Cardiac septum (tissue), 1 donor: Measurements from ENCODE around the gene ZC3H10. TPM values are rescaled to one million over a fixed set of nuclear protein-coding genes. Genes with fewer than 3 reads are reported as not detected.

Experiments used
- DNase-seq: peaks from one replicate; pipeline ENCODE4 v3.0.0-alpha.2; 2020; ENCODE audit warnings: low spot score
- intact Hi-C: fragments of 100-400 bp; cut with DNase I; formaldehyde crosslinking; loops from one replicate; pipeline ENCODE4 v1.14.0; 2022
- total RNA-seq: library from RNA; stranded (reverse); fragmentation: NEBNext Ultra II Directional; extraction: Animal tissue kit (Norgen Biotek cat#: 25700); gene quantifications from one replicate; pipeline ENCODE4 v1.2.1, GENCODE V29; 2021
- donor health status: DM: no; HTN: no; CAD: no.

ZC3H10 gene
- total RNA-seq, 1 donor from 2014 or later = 6.0 TPM

DNA sequence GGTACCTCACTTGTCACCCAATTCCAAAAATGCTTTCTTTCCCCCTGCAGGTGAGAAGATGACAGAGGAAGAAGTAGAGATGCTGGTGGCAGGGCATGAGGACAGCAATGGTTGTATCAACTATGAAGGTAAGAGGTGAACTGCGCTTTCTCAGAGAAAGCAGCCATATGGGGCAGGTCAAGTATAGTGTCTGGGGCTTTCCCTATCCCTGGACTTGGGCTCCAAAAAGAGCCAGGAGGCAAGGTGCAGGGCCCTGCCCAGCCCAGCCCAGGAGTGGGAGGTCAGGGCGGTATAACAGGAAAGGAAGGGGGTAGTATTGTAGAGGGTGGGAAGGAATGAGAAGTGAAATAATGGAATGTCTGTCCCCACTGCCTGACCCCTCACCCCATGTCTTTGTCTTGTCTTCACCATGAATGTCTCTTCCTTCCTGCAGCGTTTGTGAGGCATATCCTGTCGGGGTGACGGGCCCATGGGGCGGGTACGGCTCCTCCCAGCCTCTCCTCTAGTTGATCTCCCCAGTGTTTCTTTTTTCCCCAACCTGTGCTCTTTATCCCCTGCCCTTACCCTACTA lies 42.2 kb downstream of the ZC3H10 start:
- intact Hi-C loops = no loop called here
- no peak for DNase-seq

GRCh38 chr12:56160894-56161689 lies 43.0 kb downstream of the ZC3H10 start:
- no peak for DNase-seq
- intact Hi-C loops = no loop called here

DNA sequence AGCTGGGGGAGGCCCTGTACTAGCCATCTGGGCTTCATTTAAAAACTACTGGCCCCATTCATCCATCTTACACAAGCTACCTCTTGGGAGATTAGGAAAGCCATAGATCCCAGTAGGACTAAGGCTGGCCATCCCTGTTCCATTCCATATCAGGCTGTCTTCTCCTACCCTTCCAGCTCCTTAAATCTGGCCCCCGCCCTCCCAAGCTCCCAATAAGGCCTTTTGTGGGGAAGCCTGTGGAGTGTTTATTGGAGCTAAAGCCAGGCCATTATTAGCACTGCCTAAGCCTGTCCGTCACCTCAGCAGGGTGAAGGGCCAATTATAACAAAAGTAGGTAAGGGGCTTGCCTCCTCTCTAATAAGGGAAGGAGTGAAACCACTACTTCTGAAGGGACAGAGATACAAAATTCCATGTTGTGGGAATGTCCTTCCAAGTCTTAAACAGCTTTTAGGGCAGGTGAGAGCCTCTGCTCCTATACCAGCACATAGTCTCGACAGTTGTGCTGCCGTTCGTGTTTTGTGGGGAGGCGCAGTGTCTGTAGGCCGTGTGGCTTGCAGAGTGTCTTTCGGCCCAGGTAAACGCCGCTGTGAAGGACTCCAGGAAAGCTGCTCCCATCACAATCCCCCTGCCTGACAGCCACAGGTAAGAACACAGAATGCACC lies 43.8 kb downstream of the ZC3H10 start:
- intact Hi-C loops = no loop called here
- no peak for DNase-seq

GRCh38 chr12:56162468-56163290 lies 44.6 kb downstream of the ZC3H10 start:
- intact Hi-C loops = no loop called here
- DNase-seq = no peak

DNA sequence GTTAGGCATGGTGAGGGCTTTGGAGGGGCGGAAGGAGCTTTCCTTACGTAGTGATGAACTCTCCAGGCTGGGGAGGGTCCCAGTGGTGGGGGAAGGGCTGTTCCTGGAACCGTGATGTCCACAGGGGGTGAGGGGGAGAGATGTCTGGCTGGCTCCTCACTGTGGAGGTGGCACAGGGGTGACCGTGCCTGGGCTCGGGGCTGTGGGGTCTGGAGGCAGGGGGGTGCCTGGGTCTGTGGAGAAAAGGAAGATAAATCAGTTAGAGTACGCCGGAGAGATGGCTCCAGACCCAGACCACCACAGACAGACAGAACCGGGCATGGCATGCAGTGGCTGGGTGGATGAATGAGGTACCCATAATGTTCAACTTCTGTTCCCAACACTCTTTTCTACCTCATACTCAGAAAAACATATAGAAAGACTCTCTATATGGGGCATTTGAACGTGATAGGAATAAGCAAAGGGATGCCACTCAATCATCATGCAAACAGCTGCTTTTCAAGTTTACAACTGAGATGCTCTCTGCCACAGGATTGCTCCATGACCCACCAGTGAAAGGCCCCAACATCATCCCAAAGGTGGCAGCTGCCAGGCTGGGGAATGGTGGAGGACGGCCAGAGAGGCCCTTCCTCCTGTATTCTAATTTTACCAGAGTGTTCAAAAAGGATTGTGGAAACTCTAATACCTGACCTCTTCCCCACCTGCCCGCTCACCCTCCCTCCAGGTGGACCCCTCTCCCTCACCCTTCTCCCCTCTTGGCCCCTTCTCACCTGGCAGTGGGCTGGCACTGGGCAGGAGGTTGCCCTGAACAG lies 45.7 kb downstream of the ZC3H10 start:
- intact Hi-C loops = no loop called here

DNA sequence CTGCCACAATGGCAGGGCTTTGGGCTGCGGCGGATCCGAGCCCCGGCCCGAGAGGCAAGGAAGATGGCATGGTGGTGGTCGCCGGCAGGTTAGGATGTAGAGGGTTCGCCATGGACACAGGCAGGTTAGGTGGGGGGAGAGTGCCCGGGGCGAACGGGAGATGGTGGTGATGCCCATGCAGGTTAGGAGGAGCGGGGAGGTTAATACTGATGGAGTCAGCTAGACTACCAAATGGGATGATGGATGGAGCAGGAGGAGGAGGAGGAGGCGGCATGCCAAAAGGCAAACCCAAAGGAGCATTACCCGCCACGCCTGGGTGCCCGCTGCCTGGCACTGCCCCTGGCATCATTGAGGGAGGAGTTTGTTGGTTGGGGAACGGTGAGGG lies 46.3 kb downstream of the ZC3H10 start:
- intact Hi-C loops = no loop called here
- no peak for DNase-seq

More for the DNA sequence above, 45.7 kb downstream of the ZC3H10 start:
- no peak for DNase-seq

DNA sequence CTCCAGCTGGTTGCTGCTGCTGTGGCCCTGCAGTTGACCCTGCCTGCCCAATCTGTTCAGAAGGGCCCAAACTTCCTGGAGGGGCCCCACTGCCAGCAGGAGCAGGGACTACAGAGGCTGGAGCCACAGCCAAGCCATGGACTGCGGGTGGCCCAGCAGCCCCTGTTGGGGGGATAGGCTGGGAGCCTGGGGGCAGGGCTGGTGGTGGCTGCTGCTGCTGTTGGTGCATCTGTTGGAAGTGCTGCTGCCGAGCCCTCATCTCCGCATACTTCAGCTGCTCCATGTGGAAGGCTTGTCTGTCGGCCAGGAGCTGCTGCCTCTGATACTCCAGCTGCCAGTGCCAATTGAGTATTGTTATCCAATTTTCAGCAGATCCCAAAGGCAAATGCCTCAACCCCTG lies 47.3 kb downstream of the ZC3H10 start:
- intact Hi-C loops = no loop called here
- no peak for DNase-seq

GRCh38 chr12:56169229-56169759 lies 51.2 kb downstream of the ZC3H10 start:
- no peak for DNase-seq
- intact Hi-C loops = no loop called here

- intact Hi-C loops = no loop called here
- no peak for DNase-seq
Measured at GRCh38 chr12:56172839-56173238, 54.8 kb downstream of the ZC3H10 start.

Other genes starting within 250 kb of the ZC3H10 start
- gene PYM1, start 190.4 kb upstream of the ZC3H10 start, total RNA-seq = 13.5 TPM
- gene DGKA, start 187.1 kb upstream of the ZC3H10 start, total RNA-seq = 9.7 TPM
- 0.75 TPM for gene PMEL, start 152.2 kb upstream of the ZC3H10 start, total RNA-seq
- gene CDK2, start 151.4 kb upstream of the ZC3H10 start, total RNA-seq = 9.1 TPM
- gene RAB5B, start 144.2 kb upstream of the ZC3H10 start, total RNA-seq = 108 TPM
- gene SUOX, start 121.0 kb upstream of the ZC3H10 start, total RNA-seq = 25.0 TPM
- 8.4 TPM for gene IKZF4, start 97.2 kb upstream of the ZC3H10 start, total RNA-seq
- 39.5 TPM for gene RPS26, start 76.3 kb upstream of the ZC3H10 start, total RNA-seq
- 1.5 TPM for gene ERBB3, start 38.1 kb upstream of the ZC3H10 start, total RNA-seq
- 61.6 TPM for gene PA2G4, start 13.7 kb upstream of the ZC3H10 start, total RNA-seq
- gene RPL41, start 1.6 kb upstream of the ZC3H10 start, total RNA-seq = 1,517 TPM
- 36.2 TPM for gene ESYT1, start 10.0 kb downstream of the ZC3H10 start, total RNA-seq
- 37.6 TPM for gene MYL6B, start 34.3 kb downstream of the ZC3H10 start, total RNA-seq
- 792 TPM for gene MYL6, start 40.1 kb downstream of the ZC3H10 start, total RNA-seq
- gene SMARCC2, start 71.2 kb downstream of the ZC3H10 start, total RNA-seq = 71.5 TPM
- 40.7 TPM for gene RNF41, start 103.7 kb downstream of the ZC3H10 start, total RNA-seq
- 19.6 TPM for gene NABP2, start 106.1 kb downstream of the ZC3H10 start, total RNA-seq
- not detected for gene SLC39A5, start 111.8 kb downstream of the ZC3H10 start, total RNA-seq
- 28.8 TPM for gene ANKRD52, start 140.1 kb downstream of the ZC3H10 start, total RNA-seq
- 86.8 TPM for gene COQ10A, start 148.7 kb downstream of the ZC3H10 start, total RNA-seq
- gene CS, start 182.1 kb downstream of the ZC3H10 start, total RNA-seq = 570 TPM
- gene CNPY2, start 197.7 kb downstream of the ZC3H10 start, total RNA-seq = 38.0 TPM
- gene PAN2, start 215.7 kb downstream of the ZC3H10 start, total RNA-seq = 46.3 TPM
- not detected for gene IL23A, start 220.6 kb downstream of the ZC3H10 start, total RNA-seq
- 41.1 TPM for gene STAT2, start 241.8 kb downstream of the ZC3H10 start, total RNA-seq
- gene APOF, start 244.6 kb downstream of the ZC3H10 start, total RNA-seq = not detected